H1 (cell line): ENCODE data around the gene UBE2G2. TPM values are rescaled to one million over a fixed set of nuclear protein-coding genes. Genes with fewer than 3 reads are reported as not detected.

Experiments
- CBX5 ChIP-seq: fragments of 300-800, 300-1000 bp; sonication (generic); IDR thresholded peaks from 2 replicates; pipeline ENCODE4 v1.7.1; 2016; ENCODE audit warnings: antibody characterized with exemption, low read length, low read depth
- PHF8 ChIP-seq: fragments of 200-600 bp; sonication (generic); conservative IDR thresholded peaks from 2 replicates; pipeline ENCODE4 v1.7.1; 2012; ENCODE audit warnings: low read depth, mild to moderate bottlenecking, inconsistent platforms, low read length, moderate library complexity
- polyA plus RNA-seq, 7 experiments: library from polyadenylated mRNA; depleted of rRNA in 3 of 7; stranded (reverse) in 5 of 7; unstranded in 2 of 7; fragments of >200 nt in 5 of 7; fragments of 200-250 nt in 2 of 7; gene quantifications; 1 replicate in 5 of 7; 2 replicates in 1 of 7; 4 replicates in 1 of 7; pipeline versions ENCODE4 v1.2.1 to v1.2.3, GENCODE V29; 2011 to 2013; ENCODE audit warnings: missing spikeins in 2 of 7, mixed read lengths in 2 of 7
- total RNA-seq: library from RNA; stranded (reverse); fragmentation: NEBNext Ultra II Directional; extraction: Animal tissue kit (Norgen Biotek cat#: 25700); gene quantifications from 2 replicates; pipeline ENCODE4 v1.2.1, GENCODE V29; 2021

Gene UBE2G2
- total and polyA plus RNA-seq, 2 of the 8 experiments (the other 6 are each of a cell fraction or from before 2014, with no cell fraction given): 96.3 to 101 TPM

GRCh38 chr21:44848821-44849521, 47.4 kb upstream of the UBE2G2 start (continued):
- TF ChIP-seq CBX5: no peak
- TF ChIP-seq PHF8: no peak
